Measurements from ENCODE around the gene MN1.
A peak's percentile ranks its signal among the peaks of the same experiment; 100 is the strongest.

MN1 gene

DNA sequence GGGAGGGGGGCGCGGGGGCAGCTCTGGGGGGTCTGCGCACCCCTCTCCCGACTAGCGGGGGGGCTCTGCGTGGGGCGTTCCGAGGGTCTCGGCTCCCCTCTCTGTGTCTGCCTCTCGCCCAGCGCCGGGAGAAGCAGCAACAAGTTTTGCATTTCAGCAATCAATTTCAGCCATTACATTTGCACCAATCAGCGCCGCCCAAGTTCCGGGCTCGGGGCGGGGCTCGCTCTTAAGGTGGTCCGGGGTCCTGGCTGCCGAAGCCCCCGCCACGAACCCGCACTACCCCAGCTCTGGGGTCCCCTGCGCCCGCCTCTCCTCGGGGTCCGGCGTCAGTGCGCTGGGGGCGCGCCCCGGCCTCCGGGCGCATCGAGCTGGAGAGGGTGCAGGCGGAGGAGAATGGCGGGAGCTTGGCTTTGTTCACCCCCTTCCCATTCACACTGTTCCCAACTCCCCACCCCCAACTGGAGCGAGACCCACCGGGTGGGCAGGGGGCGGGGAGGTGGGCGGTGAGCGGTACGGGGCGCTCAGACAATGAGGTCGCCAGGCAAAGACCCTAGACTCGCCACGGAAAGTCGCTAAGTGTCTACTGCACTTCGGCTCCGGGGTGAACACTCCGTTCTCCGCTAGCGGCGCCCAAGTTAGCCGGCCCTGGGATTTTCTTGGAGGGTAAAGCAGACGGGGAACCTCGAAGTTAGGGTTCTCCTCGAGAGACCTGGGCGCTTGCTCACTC, at the start of gene MN1:
Gene MN1, minus strand, starts transcription at position 141 of the 730 bp plus-strand sequence. CDS start 1,213 bp downstream, outside the sequence.
- peak; percentile 87 for DNase-seq (ENCODE audit: low read depth, low spot score)

DNA sequence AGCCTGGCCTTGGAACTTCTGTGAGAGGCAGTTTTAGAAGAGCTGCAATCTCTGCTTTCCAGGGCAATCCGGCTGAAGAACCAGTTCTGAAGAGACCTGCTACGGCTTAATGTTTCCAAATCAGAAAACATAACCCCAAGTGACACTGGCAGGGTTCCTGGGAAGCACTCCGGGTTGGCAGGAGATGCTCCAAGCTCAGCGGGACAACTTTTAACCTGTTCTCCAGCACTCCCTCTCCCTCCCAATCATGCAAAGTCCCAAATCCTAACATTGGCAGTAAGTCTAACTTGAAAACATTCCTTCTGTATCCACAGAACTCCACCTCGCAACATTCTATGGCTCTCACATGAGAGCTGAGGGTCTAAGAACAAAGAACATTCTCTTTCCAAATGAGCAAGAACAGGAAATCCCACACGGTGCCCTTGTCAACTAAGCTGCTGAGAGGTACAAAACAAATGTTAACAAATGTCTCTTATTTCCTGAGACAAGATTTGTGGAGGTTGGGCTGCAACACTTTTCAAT, 48.5 kb upstream of the MN1 start:
- peak; percentile 67 for DNase-seq (ENCODE audit: low read depth, low spot score)

GRCh38 chr22:27848005-27848404, 46.4 kb upstream of the MN1 start:
- no peak for DNase-seq (ENCODE audit: low read depth, low spot score)

- DNase-seq (ENCODE audit: low read depth, low spot score) = no peak
Measured at GRCh38 chr22:27846910-27847309, 45.4 kb upstream of the MN1 start.

GRCh38 chr22:27846248-27846757, 44.7 kb upstream of the MN1 start:
- DNase-seq (ENCODE audit: low read depth, low spot score) = no peak

DNA sequence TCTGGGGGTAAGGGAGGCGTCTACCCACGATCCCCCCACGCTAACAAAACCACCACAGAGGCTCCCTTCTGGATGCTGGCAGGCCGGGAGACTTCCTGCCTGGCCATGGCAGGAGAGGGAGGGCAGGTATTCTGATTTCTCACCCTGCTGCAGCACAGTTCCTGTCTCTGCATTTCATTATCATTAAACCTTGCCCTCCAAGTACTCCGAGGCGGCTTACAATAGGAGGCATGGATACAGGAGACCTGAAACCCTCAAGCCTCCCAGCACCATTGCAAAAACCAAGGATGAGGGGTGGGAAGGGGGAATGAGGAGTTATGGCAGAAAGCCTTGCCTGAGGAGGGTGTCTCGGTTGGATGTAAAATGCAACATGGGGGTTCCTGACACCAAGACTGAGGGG, 44.1 kb upstream of the MN1 start:
- DNase-seq (ENCODE audit: low read depth, low spot score) = no peak

DNA sequence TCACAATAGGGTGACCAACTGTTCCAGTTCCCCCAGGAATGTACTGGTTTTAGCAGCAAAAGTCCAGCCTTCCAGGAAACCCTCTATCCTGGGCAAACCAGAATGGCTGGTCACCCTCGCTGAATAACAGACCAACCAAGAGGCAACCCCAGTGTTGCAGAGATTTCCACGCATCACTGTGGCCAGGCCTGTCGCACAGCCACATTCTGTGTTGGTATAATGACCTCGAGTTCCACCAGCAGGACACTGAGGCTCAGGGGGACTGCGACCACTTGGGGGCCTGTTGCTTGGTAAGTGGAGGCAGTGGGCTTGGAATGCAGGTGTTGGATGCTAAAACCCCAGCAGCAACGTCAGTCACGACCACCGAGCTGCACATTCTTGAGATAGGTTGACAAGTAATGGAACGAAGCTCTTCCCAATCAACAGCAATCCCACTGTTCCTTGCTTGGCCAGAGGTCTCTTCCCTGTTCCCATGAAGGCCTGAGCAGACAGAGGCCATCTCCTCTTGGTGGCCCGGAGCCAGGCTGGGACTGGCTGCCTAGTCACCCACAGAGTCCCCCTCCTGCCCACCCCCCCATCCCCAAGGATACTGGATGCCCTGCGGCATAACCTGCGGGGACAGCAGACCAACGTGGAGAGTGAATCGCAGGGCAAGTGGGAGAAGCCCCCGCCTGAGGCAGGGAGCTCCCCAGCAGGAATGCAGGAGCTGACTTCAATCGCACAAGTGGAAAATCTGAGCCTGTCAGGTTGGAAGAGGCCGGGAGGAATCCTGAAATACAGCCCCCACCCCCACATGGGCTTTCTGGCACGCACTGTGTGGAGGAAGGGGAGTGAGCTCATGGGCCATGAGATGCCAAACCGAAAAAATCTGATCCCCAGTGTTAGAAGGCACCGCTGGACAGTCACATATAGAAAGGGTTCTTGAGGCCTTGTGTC, 43.4 kb upstream of the MN1 start:
- DNase-seq (ENCODE audit: low read depth, low spot score) = peak; percentile 37

DNA sequence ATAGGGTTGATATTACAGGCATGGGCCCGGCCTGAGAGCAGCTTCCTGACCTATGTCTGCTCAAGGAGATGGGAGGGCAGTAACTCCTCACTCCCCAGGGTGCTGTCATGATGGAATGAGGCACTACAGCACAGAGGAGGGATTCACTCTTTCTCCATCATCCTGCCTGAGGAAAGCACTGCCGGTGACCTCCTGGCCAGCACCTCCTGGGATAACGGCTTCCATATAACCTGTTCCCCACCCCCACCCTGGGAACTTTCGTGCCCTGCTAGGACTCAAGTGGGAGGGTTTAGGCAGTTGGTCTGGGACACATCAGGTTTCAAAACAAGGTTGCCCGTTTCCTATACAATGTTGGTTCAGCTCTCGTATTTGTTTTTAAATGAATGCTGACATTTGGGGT, 42.7 kb upstream of the MN1 start:
- no peak for DNase-seq (ENCODE audit: low read depth, low spot score)

- no peak for DNase-seq (ENCODE audit: low read depth, low spot score)
Measured at GRCh38 chr22:27843441-27843840, 41.9 kb upstream of the MN1 start.

GRCh38 chr22:27842669-27843431, 41.3 kb upstream of the MN1 start:
- no peak for DNase-seq (ENCODE audit: low read depth, low spot score)

- no peak for DNase-seq (ENCODE audit: low read depth, low spot score)
Measured at GRCh38 chr22:27842201-27842600, 40.6 kb upstream of the MN1 start.

DNA sequence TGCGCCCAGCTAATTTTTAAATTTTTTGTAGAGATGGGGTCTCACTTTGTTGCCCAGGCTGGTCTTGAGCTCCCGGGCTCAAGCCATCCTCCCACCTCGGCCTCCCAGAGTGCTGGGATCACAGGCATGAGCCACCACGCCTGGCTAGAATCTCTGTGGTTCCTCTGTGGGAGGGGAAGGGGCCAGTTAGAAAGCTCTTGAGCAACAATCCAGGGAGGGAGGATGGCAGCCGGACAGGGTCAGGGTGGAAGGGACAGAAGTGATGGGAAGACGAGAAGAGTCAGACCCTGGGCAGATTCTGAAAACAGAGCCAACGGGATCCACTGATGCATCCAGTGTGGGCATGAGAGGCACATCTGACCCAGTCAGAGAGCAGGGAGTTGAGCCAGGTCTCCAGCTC, 38.9 kb upstream of the MN1 start:
- DNase-seq (ENCODE audit: low read depth, low spot score) = no peak

- no peak for DNase-seq (ENCODE audit: low read depth, low spot score)
Measured at GRCh38 chr22:27839057-27839660, 37.6 kb upstream of the MN1 start.

DNA sequence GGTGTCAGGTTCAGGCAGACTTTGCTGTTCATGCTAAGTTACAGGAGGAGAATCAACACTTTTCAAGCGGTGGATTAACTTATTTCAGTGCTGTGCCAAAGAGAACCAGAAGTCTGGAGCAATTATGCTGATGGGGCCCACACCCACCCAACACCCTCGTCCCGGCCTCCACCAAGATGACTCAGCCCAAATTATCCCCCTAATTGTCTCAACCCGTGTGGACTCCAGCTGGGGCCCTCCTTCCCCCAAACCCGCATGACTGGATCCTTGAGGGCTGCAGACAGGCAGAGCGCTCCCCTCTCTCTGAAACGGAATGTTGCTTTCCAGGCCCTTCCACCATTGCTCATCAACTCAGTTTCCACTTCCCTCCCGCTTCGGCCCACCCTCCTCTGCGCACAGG, 34.6 kb upstream of the MN1 start:
- DNase-seq (ENCODE audit: low read depth, low spot score) = peak; percentile 45

GRCh38 chr22:27835446-27835845, 33.9 kb upstream of the MN1 start:
- peak; percentile 79 for DNase-seq (ENCODE audit: low read depth, low spot score)

DNA sequence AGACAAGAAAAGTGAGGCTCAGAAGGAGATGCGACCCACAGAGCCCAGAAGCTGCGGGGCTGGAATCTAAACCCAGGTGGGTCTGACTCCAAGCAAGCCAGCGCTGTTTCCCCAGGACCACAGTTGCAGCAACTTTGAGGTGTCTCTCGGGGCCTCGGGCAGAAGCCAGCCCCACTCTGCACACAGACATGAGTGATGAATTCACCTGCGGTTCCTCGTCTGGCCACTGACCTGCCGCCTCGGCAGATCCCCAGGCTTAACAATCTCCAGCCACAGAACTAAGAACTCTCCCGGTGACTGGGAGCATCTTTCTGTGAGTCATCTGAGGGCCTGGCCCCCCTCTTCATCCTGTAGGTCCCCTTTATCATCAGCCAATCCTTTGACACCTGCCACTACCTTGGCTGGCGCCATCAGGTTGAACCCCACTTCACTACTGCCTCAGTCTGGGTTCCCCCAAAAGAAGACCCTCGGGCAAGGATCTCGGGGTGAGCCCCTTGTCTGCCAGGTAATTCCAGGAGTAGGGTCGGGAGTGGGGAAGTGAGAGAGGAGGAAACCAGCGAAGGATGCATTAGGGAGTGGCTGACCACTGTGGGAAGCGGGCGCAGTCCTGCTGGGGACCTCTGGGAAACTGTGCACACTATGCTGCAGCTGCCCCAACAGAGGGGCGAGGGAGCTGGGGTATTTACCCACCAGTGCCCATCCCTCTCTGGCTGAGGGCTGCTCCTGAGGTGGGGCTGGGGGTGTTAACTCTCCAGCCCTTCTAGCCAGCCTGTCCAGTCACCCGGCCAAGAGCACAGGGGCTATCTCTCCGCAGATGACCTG, 33.0 kb upstream of the MN1 start:
- no peak for DNase-seq (ENCODE audit: low read depth, low spot score)

GRCh38 chr22:27833803-27834202, 32.2 kb upstream of the MN1 start:
- DNase-seq (ENCODE audit: low read depth, low spot score) = no peak

DNA sequence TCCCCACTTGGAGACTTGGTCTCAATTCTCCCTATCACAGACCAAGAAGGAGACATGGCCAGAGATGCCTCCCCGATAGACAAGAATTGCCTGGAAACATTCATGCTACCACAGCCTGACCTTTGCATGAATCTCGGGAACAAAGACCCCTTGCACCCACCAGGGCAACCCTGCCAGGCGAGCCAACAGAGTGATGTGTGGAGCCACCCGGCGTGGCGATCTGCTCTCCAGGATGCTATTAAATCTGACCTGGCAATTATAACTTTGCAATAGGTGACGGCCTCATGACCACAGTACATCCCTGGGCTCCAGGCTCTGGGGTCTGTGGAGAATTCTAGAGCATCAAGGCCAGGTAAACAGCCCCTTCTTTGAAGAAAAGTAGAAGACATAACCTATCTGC, 31.1 kb upstream of the MN1 start:
- no peak for DNase-seq (ENCODE audit: low read depth, low spot score)

- DNase-seq (ENCODE audit: low read depth, low spot score) = no peak
Measured at GRCh38 chr22:27829620-27830019, 28.1 kb upstream of the MN1 start.

Measured in astrocyte of the hippocampus (primary cell).